ENCODE data around the gene PSMD6.

DNA sequence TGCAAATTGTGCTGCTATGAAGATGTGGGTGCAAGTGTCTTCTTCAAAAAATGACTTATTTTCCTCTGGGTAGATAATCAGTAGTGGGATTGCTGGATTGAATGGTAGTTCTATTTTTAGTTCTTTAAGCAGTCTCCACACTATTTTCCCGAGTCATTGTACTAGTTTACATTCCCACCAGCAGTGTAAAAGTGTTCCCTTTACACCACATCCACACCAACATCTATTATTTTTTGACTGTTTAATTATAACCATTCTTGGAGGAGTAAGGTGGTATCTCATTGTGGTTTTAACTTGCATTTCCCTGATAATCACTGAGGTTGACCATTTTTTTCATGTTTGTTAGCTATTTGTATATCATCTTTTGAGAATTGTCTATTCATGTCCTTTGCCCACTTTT, 19.7 kb upstream of the PSMD6 start:
- no peak for TF ChIP-seq FOXA1 (IDR thresholded peaks at IDR 0.05; ENCODE audit: borderline replicate concordance)
- no peak for TF ChIP-seq CHD2 (IDR thresholded peaks at IDR 0.05; ENCODE audit: low read depth, low read length)
- TF ChIP-seq, protein P1, sequence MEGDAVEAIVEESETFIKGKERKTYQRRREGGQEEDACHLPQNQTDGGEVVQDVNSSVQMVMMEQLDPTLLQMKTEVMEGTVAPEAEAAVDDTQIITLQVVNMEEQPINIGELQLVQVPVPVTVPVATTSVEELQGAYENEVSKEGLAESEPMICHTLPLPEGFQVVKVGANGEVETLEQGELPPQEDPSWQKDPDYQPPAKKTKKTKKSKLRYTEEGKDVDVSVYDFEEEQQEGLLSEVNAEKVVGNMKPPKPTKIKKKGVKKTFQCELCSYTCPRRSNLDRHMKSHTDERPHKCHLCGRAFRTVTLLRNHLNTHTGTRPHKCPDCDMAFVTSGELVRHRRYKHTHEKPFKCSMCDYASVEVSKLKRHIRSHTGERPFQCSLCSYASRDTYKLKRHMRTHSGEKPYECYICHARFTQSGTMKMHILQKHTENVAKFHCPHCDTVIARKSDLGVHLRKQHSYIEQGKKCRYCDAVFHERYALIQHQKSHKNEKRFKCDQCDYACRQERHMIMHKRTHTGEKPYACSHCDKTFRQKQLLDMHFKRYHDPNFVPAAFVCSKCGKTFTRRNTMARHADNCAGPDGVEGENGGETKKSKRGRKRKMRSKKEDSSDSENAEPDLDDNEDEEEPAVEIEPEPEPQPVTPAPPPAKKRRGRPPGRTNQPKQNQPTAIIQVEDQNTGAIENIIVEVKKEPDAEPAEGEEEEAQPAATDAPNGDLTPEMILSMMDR (IDR thresholded peaks at IDR 0.05 in 2 of 3, conservative IDR thresholded peaks at IDR 0.05 in 1 of 3; ENCODE audit: insufficient read depth in 2 of 3, low read depth in 1 of 3, low read length in 3 of 3), result no peak
- TF ChIP-seq BRCA1 (IDR thresholded peaks at IDR 0.05), result no peak
- no peak for TF ChIP-seq BRCA1 (CRISPR knock-in tag; IDR thresholded peaks at IDR 0.05)
- no peak for TF ChIP-seq SIN3A (IDR thresholded peaks at IDR 0.05; ENCODE audit: borderline replicate concordance in 2 of 2, control insufficient read depth in 1 of 2, low read depth in 2 of 2, low read length in 2 of 2)
- no peak for TF ChIP-seq SPI1 (IDR thresholded peaks at IDR 0.05; ENCODE audit: borderline replicate concordance, low read depth, low read length)
- TF ChIP-seq, protein P2, sequence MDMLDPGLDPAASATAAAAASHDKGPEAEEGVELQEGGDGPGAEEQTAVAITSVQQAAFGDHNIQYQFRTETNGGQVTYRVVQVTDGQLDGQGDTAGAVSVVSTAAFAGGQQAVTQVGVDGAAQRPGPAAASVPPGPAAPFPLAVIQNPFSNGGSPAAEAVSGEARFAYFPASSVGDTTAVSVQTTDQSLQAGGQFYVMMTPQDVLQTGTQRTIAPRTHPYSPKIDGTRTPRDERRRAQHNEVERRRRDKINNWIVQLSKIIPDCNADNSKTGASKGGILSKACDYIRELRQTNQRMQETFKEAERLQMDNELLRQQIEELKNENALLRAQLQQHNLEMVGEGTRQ (CRISPR knock-in tag; IDR thresholded peaks at IDR 0.05), result no peak
- TF ChIP-seq, protein P3, sequence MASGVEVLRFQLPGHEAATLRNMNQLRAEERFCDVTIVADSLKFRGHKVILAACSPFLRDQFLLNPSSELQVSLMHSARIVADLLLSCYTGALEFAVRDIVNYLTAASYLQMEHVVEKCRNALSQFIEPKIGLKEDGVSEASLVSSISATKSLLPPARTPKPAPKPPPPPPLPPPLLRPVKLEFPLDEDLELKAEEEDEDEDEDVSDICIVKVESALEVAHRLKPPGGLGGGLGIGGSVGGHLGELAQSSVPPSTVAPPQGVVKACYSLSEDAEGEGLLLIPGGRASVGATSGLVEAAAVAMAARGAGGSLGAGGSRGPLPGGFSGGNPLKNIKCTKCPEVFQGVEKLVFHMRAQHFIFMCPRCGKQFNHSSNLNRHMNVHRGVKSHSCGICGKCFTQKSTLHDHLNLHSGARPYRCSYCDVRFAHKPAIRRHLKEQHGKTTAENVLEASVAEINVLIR (CRISPR knock-in tag; IDR thresholded peaks at IDR 0.05), result no peak
- no peak for TF ChIP-seq ZNF311 (CRISPR knock-in tag; IDR thresholded peaks at IDR 0.05)
- TF ChIP-seq, protein P4, sequence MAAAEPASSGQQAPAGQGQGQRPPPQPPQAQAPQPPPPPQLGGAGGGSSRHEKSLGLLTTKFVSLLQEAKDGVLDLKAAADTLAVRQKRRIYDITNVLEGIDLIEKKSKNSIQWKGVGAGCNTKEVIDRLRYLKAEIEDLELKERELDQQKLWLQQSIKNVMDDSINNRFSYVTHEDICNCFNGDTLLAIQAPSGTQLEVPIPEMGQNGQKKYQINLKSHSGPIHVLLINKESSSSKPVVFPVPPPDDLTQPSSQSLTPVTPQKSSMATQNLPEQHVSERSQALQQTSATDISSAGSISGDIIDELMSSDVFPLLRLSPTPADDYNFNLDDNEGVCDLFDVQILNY (CRISPR knock-in tag; IDR thresholded peaks at IDR 0.05), result no peak
- no peak for TF ChIP-seq CBFB (CRISPR knock-in tag; IDR thresholded peaks at IDR 0.05)
- TF ChIP-seq, protein P5, sequence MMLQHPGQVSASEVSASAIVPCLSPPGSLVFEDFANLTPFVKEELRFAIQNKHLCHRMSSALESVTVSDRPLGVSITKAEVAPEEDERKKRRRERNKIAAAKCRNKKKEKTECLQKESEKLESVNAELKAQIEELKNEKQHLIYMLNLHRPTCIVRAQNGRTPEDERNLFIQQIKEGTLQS (IDR thresholded peaks at IDR 0.05), result no peak
- TF ChIP-seq, protein P5 (CRISPR knock-in tag; conservative IDR thresholded peaks at IDR 0.05), result no peak
- TF ChIP-seq, protein P6, sequence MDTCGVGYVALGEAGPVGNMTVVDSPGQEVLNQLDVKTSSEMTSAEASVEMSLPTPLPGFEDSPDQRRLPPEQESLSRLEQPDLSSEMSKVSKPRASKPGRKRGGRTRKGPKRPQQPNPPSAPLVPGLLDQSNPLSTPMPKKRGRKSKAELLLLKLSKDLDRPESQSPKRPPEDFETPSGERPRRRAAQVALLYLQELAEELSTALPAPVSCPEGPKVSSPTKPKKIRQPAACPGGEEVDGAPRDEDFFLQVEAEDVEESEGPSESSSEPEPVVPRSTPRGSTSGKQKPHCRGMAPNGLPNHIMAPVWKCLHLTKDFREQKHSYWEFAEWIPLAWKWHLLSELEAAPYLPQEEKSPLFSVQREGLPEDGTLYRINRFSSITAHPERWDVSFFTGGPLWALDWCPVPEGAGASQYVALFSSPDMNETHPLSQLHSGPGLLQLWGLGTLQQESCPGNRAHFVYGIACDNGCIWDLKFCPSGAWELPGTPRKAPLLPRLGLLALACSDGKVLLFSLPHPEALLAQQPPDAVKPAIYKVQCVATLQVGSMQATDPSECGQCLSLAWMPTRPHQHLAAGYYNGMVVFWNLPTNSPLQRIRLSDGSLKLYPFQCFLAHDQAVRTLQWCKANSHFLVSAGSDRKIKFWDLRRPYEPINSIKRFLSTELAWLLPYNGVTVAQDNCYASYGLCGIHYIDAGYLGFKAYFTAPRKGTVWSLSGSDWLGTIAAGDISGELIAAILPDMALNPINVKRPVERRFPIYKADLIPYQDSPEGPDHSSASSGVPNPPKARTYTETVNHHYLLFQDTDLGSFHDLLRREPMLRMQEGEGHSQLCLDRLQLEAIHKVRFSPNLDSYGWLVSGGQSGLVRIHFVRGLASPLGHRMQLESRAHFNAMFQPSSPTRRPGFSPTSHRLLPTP (IDR thresholded peaks at IDR 0.05; ENCODE audit: borderline replicate concordance, extremely low read depth, insufficient read length), result no peak

Data from K562 (cell line).